Stimulated activated CD4-positive, alpha-beta T cell treated with anti-CD3 and anti-CD28 coated beads, Interleukin-4, amount 100 ng/mL, for 24 hours (primary cell): ENCODE results near the gene CD200R1L.
A peak's percentile ranks its signal among the peaks of the same experiment; 100 is the strongest.
"Not testable (repeated sequence)": the region's sequence is repeated elsewhere in the genome, so short reads cannot be mapped to it uniquely, and the experiment has no call there.

Experiments used
- DNase-seq: peaks from one replicate; pipeline ENCODE4 v3.0.0-alpha.2; 2020

The CD200R1L gene

GRCh38 chr3:112846764-112847163 is at the start of gene CD200R1L:
TSS of gene CD200R1L (minus strand) at chr3:112846864. CDS start at chr3:112829367, 17,497 bp downstream.
- no peak for DNase-seq

GRCh38 chr3:112894258-112894657 is 47.6 kb upstream of the CD200R1L start:
- DNase-seq = no peak

- no peak for DNase-seq
These were observed 42.7 kb upstream of the CD200R1L start for GRCh38 chr3:112889357-112889756.

GRCh38 chr3:112888381-112889085 is 41.9 kb upstream of the CD200R1L start:
- no peak for DNase-seq

GRCh38 chr3:112884678-112885290 is 38.1 kb upstream of the CD200R1L start:
- DNase-seq = no peak

- DNase-seq = no peak
These were observed 35.2 kb upstream of the CD200R1L start for GRCh38 chr3:112881891-112882290.

GRCh38 chr3:112875561-112875960 is 28.9 kb upstream of the CD200R1L start:
- no peak for DNase-seq

- DNase-seq = no peak
These were observed 28.1 kb upstream of the CD200R1L start for GRCh38 chr3:112874725-112875124.

GRCh38 chr3:112873632-112874031 is 27.0 kb upstream of the CD200R1L start:
- DNase-seq = no peak

GRCh38 chr3:112871735-112872134 is 25.1 kb upstream of the CD200R1L start:
- DNase-seq = no peak

- DNase-seq = no peak
These were observed 19.1 kb upstream of the CD200R1L start for GRCh38 chr3:112865757-112866156.

- no peak for DNase-seq
These were observed 14.2 kb upstream of the CD200R1L start for GRCh38 chr3:112860898-112861297.

GRCh38 chr3:112858410-112859069 is 11.9 kb upstream of the CD200R1L start:
- DNase-seq = peak; percentile 22

GRCh38 chr3:112857526-112857925 is 10.9 kb upstream of the CD200R1L start:
- no peak for DNase-seq

- DNase-seq = no peak
These were observed 9.9 kb upstream of the CD200R1L start for GRCh38 chr3:112856537-112856936.

- no peak for DNase-seq
These were observed 9.2 kb upstream of the CD200R1L start for GRCh38 chr3:112855883-112856282.

- not testable (repeated sequence) for DNase-seq
These were observed 8.4 kb upstream of the CD200R1L start for GRCh38 chr3:112855074-112855473.

- DNase-seq = no peak
These were observed 1.5 kb upstream of the CD200R1L start for GRCh38 chr3:112848196-112848595.

GRCh38 chr3:112847692-112848091 is 1.0 kb upstream of the CD200R1L start:
- DNase-seq = no peak

GRCh38 chr3:112845772-112846171 is 892 bp downstream of the CD200R1L start:
- DNase-seq = no peak

- no peak for DNase-seq
These were observed 17.6 kb downstream of the CD200R1L start for GRCh38 chr3:112829046-112829445.

- no peak for DNase-seq
These were observed 24.3 kb downstream of the CD200R1L start for GRCh38 chr3:112822064-112823055.

GRCh38 chr3:112818289-112818688 is 28.4 kb downstream of the CD200R1L start:
- DNase-seq = no peak
